SK-N-SH (cell line): Measurements from ENCODE around the gene ZNF264. TPM values are rescaled to one million over a fixed set of nuclear protein-coding genes. Genes with fewer than 3 reads are reported as not detected.

Experiments
- CTCF ChIA-PET: fragments of 300-600, 350-600 bp; formaldehyde crosslinking; extraction: SDS; loops from one replicate; lab custom pipeline; 2021; lab: Yijun Ruan, JAX
- POLR2A ChIA-PET: fragments of 350-600 bp; sonication (Branson Sonifier 250); formaldehyde crosslinking; extraction: SDS; loops from one replicate; lab custom pipeline; 2020; ENCODE audit warnings: antibody characterized with exemption, inconsistent platforms; lab: Yijun Ruan, JAX
- DNase-seq: peaks from one replicate; pipeline ENCODE4 v3.0.0; 2012
- H2AFZ ChIP-seq: fragments of 200-600 bp; sonication (generic); 2 replicates; pipeline ENCODE4 v1.8.1; 2016; ENCODE audit warnings: antibody characterized with exemption, mild to moderate bottlenecking, low read depth
- H3F3A ChIP-seq: fragments of 200-600 bp; sonication (generic); replicated peaks from 2 replicates; pipeline ENCODE3; 2016; ENCODE audit warnings: antibody characterized with exemption, mild to moderate bottlenecking; ENCODE audit not compliant: insufficient read depth
- H3K27ac ChIP-seq, 2 experiments: fragments of 200-500 bp in 1 of 2; fragments of 200-600 bp in 1 of 2; sonication (Bioruptor generic) in 1 of 2; sonication (generic), shearing (Covaris generic) in 1 of 2; 2 replicates each; pipeline versions ENCODE4 v1.5.1 to v1.6.1; 2014 to 2016; ENCODE audit warnings: low read depth in 2 of 2, inconsistent platforms in 1 of 2, low read length in 1 of 2, mild to moderate bottlenecking in 1 of 2, mixed read lengths in 1 of 2
- H3K27me3 ChIP-seq: fragments of 200-600 bp; sonication (generic), shearing (Covaris generic); 2 replicates; pipeline ENCODE4 v1.6.1; 2016; ENCODE audit warnings: mixed run types; ENCODE audit not compliant: insufficient read depth
- H3K36me3 ChIP-seq, 2 experiments: fragments of 200-500 bp in 1 of 2; fragments of 200-600 bp in 1 of 2; sonication (Bioruptor generic) in 1 of 2; sonication (generic) in 1 of 2; replicated peaks in 1 of 2; 2 replicates each; pipeline versions ENCODE3 to v1.5.1; 2014 to 2016; ENCODE audit warnings: low read length in 1 of 2, mild to moderate bottlenecking in 1 of 2; ENCODE audit not compliant: insufficient read depth in 2 of 2, control insufficient read depth in 1 of 2
- H3K4me1 ChIP-seq, 2 experiments: fragments of 200-500 bp in 1 of 2; fragments of 200-600 bp in 1 of 2; sonication (Bioruptor generic) in 1 of 2; sonication (generic), shearing (Covaris generic) in 1 of 2; 2 replicates each; pipeline versions ENCODE4 v1.5.1 to v1.6.1; 2014 to 2016; ENCODE audit warnings: low read depth in 1 of 2, low read length in 1 of 2, mixed run types in 1 of 2; ENCODE audit not compliant: insufficient read depth in 2 of 2, control insufficient read depth in 1 of 2
- H3K4me2 ChIP-seq: fragments of 200-600 bp; sonication (generic), shearing (Covaris generic); 2 replicates; pipeline ENCODE4 v1.6.1; 2017; ENCODE audit warnings: mixed run types
- H3K4me3 ChIP-seq, 2 experiments: fragments of 200-500 bp in 1 of 2; fragments of 200-600 bp in 1 of 2; sonication (Bioruptor generic) in 1 of 2; sonication (generic), shearing (Covaris generic) in 1 of 2; 2 replicates each; pipeline versions ENCODE4 v1.5.1 to v1.8.1; 2014 to 2016; ENCODE audit warnings: low read depth in 2 of 2, inconsistent platforms in 1 of 2, low read length in 1 of 2, mild to moderate bottlenecking in 1 of 2, mixed read lengths in 1 of 2, moderate library complexity in 1 of 2
- H3K79me2 ChIP-seq: fragments of 200-600 bp; sonication (generic); 2 replicates; pipeline ENCODE4 v1.8.1; 2017; ENCODE audit warnings: mild to moderate bottlenecking; ENCODE audit not compliant: insufficient read depth
- H3K9ac ChIP-seq: fragments of 200-600 bp; sonication (generic); 2 replicates; pipeline ENCODE4 v1.6.1; 2017; ENCODE audit warnings: mixed run types
- H3K9me2 ChIP-seq: fragments of 200-600 bp; sonication (generic); 2 replicates; pipeline ENCODE4 v1.6.1; 2017; ENCODE audit warnings: mixed run types
- H3K9me3 ChIP-seq: fragments of 200-600 bp; sonication (generic); 2 replicates; pipeline ENCODE4 v1.6.1; 2017; ENCODE audit warnings: mixed run types, mild to moderate bottlenecking, moderate library complexity
- H4K20me1 ChIP-seq: fragments of 200-600 bp; sonication (generic); 2 replicates; pipeline ENCODE4 v1.6.1; 2017; ENCODE audit warnings: mild to moderate bottlenecking, mixed run types; ENCODE audit not compliant: insufficient read depth
- EZH2phosphoT487 ChIP-seq: fragments of 200-600 bp; sonication (generic); IDR thresholded peaks from 2 replicates; pipeline ENCODE4 v1.6.1; 2017; ENCODE audit warnings: low read depth, mixed run types, mild to moderate bottlenecking, antibody characterized with exemption, moderate library complexity, borderline replicate concordance
- FOSL2 ChIP-seq: IDR thresholded peaks from 2 replicates; pipeline ENCODE4 v1.4.0; 2012; ENCODE audit warnings: low read depth, mild to moderate bottlenecking, moderate library complexity, borderline replicate concordance
- FOXJ3 ChIP-seq: sonication (generic); formaldehyde crosslinking; IDR thresholded peaks from 2 replicates; pipeline ENCODE4 v1.5.1; 2020; ENCODE audit warnings: mild to moderate bottlenecking, missing genetic modification reagents
- FOXM1 ChIP-seq: IDR thresholded peaks from 2 replicates; pipeline ENCODE4 v1.4.0; 2012; ENCODE audit warnings: low read depth, mild to moderate bottlenecking
- GABPA ChIP-seq: IDR thresholded peaks from 2 replicates; pipeline ENCODE4 v1.4.0; 2012; ENCODE audit warnings: low read depth, mild to moderate bottlenecking
- JUND ChIP-seq: IDR thresholded peaks from 2 replicates; pipeline ENCODE4 v1.4.0; 2012
- MEF2A ChIP-seq: IDR thresholded peaks from 2 replicates; pipeline ENCODE4 v1.4.0; 2012; ENCODE audit warnings: low read depth, borderline replicate concordance
- NFIC ChIP-seq: IDR thresholded peaks from 2 replicates; pipeline ENCODE4 v1.4.0; 2012; ENCODE audit warnings: borderline replicate concordance
- NRF1 ChIP-seq: IDR thresholded peaks from 2 replicates; pipeline ENCODE4 v1.6.1; 2012; ENCODE audit warnings: low read depth, mild to moderate bottlenecking, low read length
- POLR2AphosphoS5 ChIP-seq: IDR thresholded peaks from 2 replicates; pipeline ENCODE4 v1.6.1; 2012; ENCODE audit warnings: low read depth, low read length
- RAD21 ChIP-seq: IDR thresholded peaks from 2 replicates; pipeline ENCODE4 v1.6.1; 2012; ENCODE audit warnings: mild to moderate bottlenecking, low read length
- RCOR1 ChIP-seq: fragments of 150-350 bp; IDR thresholded peaks from 2 replicates; pipeline ENCODE4 v1.6.1; 2017; ENCODE audit warnings: antibody characterized with exemption, low read length
- RFX5 ChIP-seq: IDR thresholded peaks from 2 replicates; pipeline ENCODE4 v1.6.1; 2012; ENCODE audit warnings: mild to moderate bottlenecking, improper control_type of control experiment, low read length
- TAF1 ChIP-seq: IDR thresholded peaks from 2 replicates; pipeline ENCODE4 v1.6.1; 2012; ENCODE audit warnings: low read depth, mild to moderate bottlenecking, low read length, moderate library complexity, borderline replicate concordance
- TCF12 ChIP-seq: IDR thresholded peaks from 2 replicates; pipeline ENCODE4 v1.4.0; 2012
- TEAD4 ChIP-seq: IDR thresholded peaks from 2 replicates; pipeline ENCODE4 v1.4.0; 2012; ENCODE audit warnings: mild to moderate bottlenecking, borderline replicate concordance; ENCODE audit not compliant: insufficient read depth
- WGBS: methylation state at CpG from one replicate; pipeline ENCODE4 v1.1.6; 2017; ENCODE audit warnings: low lambda C conversion rate; 5-methylcytosine and 5-hydroxymethylcytosine counted together
- polyA plus RNA-seq, 3 experiments: library from polyadenylated mRNA; depleted of rRNA; stranded (reverse); fragments of >200 nt; gene quantifications; 2 replicates each; pipeline ENCODE4 v1.2.3, GENCODE V29; 2012
- TF ChIP-seq, protein P1 (sequence below): fragments of 200-600 bp; sonication (generic); IDR thresholded peaks from 2 replicates; pipeline ENCODE4 v1.6.1; 2017; ENCODE audit warnings: antibody characterized with exemption, mild to moderate bottlenecking, moderate library complexity
- TF ChIP-seq, protein P2 (sequence below): IDR thresholded peaks from 2 replicates; pipeline ENCODE4 v1.4.0; 2012; ENCODE audit warnings: low read depth, borderline replicate concordance
- TF ChIP-seq, protein P3 (sequence below): IDR thresholded peaks from 2 replicates; pipeline ENCODE4 v1.4.0; 2012; ENCODE audit warnings: low read depth, borderline replicate concordance
- TF ChIP-seq, protein P4 (sequence below): IDR thresholded peaks from 2 replicates; pipeline ENCODE4 v1.6.1; 2012; ENCODE audit warnings: mild to moderate bottlenecking, low read depth, low read length, moderate library complexity

ZNF264 gene
- polyA plus RNA-seq, 1 of the 3 experiments (the other 2 are of a cell fraction): 8.8 TPM

DNA sequence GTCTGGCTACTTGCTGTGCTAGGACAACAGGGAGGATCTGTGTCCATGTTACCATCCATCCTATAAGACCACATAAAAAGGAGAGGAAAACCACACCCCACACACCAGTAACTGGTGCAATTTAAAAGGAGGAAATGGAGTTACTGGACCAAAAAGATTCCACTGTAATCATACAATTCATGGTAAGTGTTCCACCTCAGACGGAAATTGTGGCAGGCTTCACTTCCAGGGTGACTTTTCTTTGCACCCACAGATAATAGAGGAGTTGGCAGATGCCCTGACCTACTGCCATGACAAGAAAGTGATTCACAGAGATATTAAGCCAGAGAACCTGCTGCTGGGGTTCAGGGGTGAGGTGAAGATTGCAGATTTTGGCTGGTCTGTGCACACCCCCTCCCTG lies 41.9 kb downstream of the ZNF264 start (continued):
- no peak for TF ChIP-seq TAF1

DNA sequence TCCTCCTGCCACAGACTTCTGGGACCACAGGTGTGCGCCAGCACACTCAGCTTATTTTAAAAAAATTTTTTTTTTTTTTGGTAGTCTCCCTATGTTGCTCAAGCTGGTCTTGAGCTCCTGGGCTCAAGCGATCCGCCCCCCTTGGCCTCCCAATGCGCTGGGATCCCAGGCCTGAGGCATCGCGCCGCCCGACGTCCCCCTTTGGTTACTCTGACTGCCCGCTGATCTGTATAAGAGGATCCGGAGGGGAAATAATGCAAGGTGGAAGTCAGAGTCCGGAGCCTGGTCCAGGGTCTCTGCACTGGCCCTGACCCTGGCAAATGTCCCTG lies 48.6 kb downstream of the ZNF264 start:
- Histone ChIP-seq H3K27me3 (no peaks in the 10 kb centered on the region), H3K36me3 (peaks cover 8 to 9% of the 10 kb centered on the region in 2 experiments), H3K9ac (peak overlapping the region; percentile 87), H3K4me1 (peaks cover 10 to 15% of the 10 kb centered on the region in 2 experiments; a peak in 2 of 4 replicates), H4K20me1 (no peaks in the 10 kb centered on the region), H3K4me3 (peak overlapping the region; percentile 82 to 85), H3K79me2 (peaks cover 43% of the 10 kb centered on the region), H3F3A (no peaks in the 10 kb centered on the region), H3K9me3 (no peaks in the 10 kb centered on the region), H3K4me2 (peak overlapping the region; percentile 81), H3K9me2 (no peaks in the 10 kb centered on the region), H3K27ac (peak overlapping the region; percentile 72 to 80), H2AFZ (peak overlapping the region; percentile 100)
- TF ChIP-seq, protein P1, sequence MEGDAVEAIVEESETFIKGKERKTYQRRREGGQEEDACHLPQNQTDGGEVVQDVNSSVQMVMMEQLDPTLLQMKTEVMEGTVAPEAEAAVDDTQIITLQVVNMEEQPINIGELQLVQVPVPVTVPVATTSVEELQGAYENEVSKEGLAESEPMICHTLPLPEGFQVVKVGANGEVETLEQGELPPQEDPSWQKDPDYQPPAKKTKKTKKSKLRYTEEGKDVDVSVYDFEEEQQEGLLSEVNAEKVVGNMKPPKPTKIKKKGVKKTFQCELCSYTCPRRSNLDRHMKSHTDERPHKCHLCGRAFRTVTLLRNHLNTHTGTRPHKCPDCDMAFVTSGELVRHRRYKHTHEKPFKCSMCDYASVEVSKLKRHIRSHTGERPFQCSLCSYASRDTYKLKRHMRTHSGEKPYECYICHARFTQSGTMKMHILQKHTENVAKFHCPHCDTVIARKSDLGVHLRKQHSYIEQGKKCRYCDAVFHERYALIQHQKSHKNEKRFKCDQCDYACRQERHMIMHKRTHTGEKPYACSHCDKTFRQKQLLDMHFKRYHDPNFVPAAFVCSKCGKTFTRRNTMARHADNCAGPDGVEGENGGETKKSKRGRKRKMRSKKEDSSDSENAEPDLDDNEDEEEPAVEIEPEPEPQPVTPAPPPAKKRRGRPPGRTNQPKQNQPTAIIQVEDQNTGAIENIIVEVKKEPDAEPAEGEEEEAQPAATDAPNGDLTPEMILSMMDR: no peak
- TF ChIP-seq, protein P2, sequence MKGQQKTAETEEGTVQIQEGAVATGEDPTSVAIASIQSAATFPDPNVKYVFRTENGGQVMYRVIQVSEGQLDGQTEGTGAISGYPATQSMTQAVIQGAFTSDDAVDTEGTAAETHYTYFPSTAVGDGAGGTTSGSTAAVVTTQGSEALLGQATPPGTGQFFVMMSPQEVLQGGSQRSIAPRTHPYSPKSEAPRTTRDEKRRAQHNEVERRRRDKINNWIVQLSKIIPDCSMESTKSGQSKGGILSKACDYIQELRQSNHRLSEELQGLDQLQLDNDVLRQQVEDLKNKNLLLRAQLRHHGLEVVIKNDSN: no peak
- TF ChIP-seq EZH2phosphoT487 (no peak), RCOR1 (no peak), NFIC (no peak), POLR2AphosphoS5 (no peak), JUND (no peak), TCF12 (no peak), RFX5 (no peak), GABPA (no peak), FOXM1 (no peak), RAD21 (no peak), FOXJ3 (CRISPR knock-in tag) (no peak), NRF1 (no peak), MEF2A (no peak), TEAD4 (no peak), FOSL2 (no peak)
- TF ChIP-seq, protein P3, sequence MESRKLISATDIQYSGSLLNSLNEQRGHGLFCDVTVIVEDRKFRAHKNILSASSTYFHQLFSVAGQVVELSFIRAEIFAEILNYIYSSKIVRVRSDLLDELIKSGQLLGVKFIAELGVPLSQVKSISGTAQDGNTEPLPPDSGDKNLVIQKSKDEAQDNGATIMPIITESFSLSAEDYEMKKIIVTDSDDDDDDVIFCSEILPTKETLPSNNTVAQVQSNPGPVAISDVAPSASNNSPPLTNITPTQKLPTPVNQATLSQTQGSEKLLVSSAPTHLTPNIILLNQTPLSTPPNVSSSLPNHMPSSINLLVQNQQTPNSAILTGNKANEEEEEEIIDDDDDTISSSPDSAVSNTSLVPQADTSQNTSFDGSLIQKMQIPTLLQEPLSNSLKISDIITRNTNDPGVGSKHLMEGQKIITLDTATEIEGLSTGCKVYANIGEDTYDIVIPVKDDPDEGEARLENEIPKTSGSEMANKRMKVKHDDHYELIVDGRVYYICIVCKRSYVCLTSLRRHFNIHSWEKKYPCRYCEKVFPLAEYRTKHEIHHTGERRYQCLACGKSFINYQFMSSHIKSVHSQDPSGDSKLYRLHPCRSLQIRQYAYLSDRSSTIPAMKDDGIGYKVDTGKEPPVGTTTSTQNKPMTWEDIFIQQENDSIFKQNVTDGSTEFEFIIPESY: no peak
- TF ChIP-seq, protein P4, sequence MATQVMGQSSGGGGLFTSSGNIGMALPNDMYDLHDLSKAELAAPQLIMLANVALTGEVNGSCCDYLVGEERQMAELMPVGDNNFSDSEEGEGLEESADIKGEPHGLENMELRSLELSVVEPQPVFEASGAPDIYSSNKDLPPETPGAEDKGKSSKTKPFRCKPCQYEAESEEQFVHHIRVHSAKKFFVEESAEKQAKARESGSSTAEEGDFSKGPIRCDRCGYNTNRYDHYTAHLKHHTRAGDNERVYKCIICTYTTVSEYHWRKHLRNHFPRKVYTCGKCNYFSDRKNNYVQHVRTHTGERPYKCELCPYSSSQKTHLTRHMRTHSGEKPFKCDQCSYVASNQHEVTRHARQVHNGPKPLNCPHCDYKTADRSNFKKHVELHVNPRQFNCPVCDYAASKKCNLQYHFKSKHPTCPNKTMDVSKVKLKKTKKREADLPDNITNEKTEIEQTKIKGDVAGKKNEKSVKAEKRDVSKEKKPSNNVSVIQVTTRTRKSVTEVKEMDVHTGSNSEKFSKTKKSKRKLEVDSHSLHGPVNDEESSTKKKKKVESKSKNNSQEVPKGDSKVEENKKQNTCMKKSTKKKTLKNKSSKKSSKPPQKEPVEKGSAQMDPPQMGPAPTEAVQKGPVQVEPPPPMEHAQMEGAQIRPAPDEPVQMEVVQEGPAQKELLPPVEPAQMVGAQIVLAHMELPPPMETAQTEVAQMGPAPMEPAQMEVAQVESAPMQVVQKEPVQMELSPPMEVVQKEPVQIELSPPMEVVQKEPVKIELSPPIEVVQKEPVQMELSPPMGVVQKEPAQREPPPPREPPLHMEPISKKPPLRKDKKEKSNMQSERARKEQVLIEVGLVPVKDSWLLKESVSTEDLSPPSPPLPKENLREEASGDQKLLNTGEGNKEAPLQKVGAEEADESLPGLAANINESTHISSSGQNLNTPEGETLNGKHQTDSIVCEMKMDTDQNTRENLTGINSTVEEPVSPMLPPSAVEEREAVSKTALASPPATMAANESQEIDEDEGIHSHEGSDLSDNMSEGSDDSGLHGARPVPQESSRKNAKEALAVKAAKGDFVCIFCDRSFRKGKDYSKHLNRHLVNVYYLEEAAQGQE: no peak
- ChIA-PET CTCF (no interaction called here), POLR2A (no interaction called here)
- WGBS: 59% methylated on average over 12 of the region's 12 CpGs
- no peak for DNase-seq
